Measurements from ENCODE around the gene NDUFB1.

DNA sequence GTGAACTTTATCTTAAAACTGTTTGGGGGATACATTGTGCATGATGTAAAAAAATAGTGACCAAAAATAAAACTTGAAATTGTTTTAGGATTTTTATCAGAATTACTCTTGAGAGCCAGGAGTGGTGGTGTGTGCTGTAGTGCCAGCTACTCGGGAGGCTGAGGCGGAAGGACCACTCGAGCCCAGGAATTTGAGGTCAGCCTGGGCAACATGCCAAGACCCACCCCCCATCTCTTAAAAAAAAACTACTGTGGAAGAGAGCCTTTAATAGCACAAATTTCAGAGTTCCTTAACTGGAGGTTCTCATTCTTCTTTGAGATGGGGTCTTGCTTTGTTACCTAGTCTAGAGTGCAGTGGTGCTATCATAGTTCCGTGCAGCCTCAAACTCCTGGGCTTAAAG, 21.8 kb upstream of the NDUFB1 start:
- TF ChIP-seq, protein P1, sequence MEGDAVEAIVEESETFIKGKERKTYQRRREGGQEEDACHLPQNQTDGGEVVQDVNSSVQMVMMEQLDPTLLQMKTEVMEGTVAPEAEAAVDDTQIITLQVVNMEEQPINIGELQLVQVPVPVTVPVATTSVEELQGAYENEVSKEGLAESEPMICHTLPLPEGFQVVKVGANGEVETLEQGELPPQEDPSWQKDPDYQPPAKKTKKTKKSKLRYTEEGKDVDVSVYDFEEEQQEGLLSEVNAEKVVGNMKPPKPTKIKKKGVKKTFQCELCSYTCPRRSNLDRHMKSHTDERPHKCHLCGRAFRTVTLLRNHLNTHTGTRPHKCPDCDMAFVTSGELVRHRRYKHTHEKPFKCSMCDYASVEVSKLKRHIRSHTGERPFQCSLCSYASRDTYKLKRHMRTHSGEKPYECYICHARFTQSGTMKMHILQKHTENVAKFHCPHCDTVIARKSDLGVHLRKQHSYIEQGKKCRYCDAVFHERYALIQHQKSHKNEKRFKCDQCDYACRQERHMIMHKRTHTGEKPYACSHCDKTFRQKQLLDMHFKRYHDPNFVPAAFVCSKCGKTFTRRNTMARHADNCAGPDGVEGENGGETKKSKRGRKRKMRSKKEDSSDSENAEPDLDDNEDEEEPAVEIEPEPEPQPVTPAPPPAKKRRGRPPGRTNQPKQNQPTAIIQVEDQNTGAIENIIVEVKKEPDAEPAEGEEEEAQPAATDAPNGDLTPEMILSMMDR (IDR thresholded peaks at IDR 0.05): no peak
- TF ChIP-seq TEAD4 (IDR thresholded peaks at IDR 0.05; ENCODE audit: borderline replicate concordance, insufficient read depth) (no peak), EZH2phosphoT487 (IDR thresholded peaks at IDR 0.05; ENCODE audit: borderline replicate concordance, low read depth) (no peak), REST (IDR thresholded peaks at IDR 0.05; ENCODE audit: low read depth, low read length) (no peak), RXRA (IDR thresholded peaks at IDR 0.05; ENCODE audit: borderline replicate concordance, low read depth) (no peak), POLR2AphosphoS5 (IDR thresholded peaks at IDR 0.05; ENCODE audit: low read depth, low read length) (no peak), FOXJ3 (CRISPR knock-in tag; IDR thresholded peaks at IDR 0.05) (no peak), YY1 (IDR thresholded peaks at IDR 0.05; ENCODE audit: low read depth) (no peak), SIN3A (IDR thresholded peaks at IDR 0.05; ENCODE audit: borderline replicate concordance, low read depth, low read length) (no peak)
- TF ChIP-seq, protein P2, sequence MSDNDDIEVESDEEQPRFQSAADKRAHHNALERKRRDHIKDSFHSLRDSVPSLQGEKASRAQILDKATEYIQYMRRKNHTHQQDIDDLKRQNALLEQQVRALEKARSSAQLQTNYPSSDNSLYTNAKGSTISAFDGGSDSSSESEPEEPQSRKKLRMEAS (IDR thresholded peaks at IDR 0.05; ENCODE audit: low read depth): no peak
- TF ChIP-seq, protein P3, sequence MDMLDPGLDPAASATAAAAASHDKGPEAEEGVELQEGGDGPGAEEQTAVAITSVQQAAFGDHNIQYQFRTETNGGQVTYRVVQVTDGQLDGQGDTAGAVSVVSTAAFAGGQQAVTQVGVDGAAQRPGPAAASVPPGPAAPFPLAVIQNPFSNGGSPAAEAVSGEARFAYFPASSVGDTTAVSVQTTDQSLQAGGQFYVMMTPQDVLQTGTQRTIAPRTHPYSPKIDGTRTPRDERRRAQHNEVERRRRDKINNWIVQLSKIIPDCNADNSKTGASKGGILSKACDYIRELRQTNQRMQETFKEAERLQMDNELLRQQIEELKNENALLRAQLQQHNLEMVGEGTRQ (IDR thresholded peaks at IDR 0.05; ENCODE audit: borderline replicate concordance, low read depth, low read length): no peak

Data from SK-N-SH (cell line).